Thoracic aorta (tissue), 2 donors: Measurements from ENCODE around the gene SPATA33. TPM values are rescaled to one million over a fixed set of nuclear protein-coding genes. Genes with fewer than 3 reads are reported as not detected.

Experiments used
- ATAC-seq: fragments of 150-250 bp; one replicate; pipeline ENCODE4 v1.8.0; 2017; ENCODE audit warnings: low read depth; ENCODE audit not compliant: insufficient number of reproducible peaks, low FRiP score
- DNase-seq: peaks from one replicate; pipeline ENCODE4 v3.0.0-alpha.2; 2020; ENCODE audit warnings: low spot score
- H3K27ac ChIP-seq, 2 donors: fragments of 200-600 bp; sonication (generic); 1 replicate in 1 of 2; 2 replicates in 1 of 2; pipeline ENCODE4 v1.5.1; 2016; ENCODE audit warnings: mild to moderate bottlenecking in 2 of 2, moderate library complexity in 2 of 2
- H3K27me3 ChIP-seq: fragments of 200-600 bp; sonication (generic); replicated peaks from 2 replicates; pipeline ENCODE4 v1.6.0; 2016; ENCODE audit warnings: mild to moderate bottlenecking; ENCODE audit not compliant: insufficient read depth
- H3K36me3 ChIP-seq: fragments of 200-600 bp; sonication (generic); one replicate; pipeline ENCODE4 v1.5.1; 2016
- H3K4me1 ChIP-seq, 2 donors: fragments of 200-600 bp; sonication (generic); 1 replicate in 1 of 2; 2 replicates in 1 of 2; pipeline versions ENCODE4 v1.5.1 to v1.6.0; 2016; ENCODE audit warnings: low read depth in 2 of 2, mild to moderate bottlenecking in 1 of 2; ENCODE audit not compliant: control insufficient read depth in 1 of 2
- H3K4me3 ChIP-seq: fragments of 200-600 bp; sonication (generic); 2 replicates; pipeline ENCODE4 v1.5.1; 2016; ENCODE audit warnings: mild to moderate bottlenecking
- H3K9me3 ChIP-seq: fragments of 200-600 bp; sonication (generic); 2 replicates; pipeline ENCODE4 v1.5.1; 2016
- CTCF ChIP-seq: fragments of 200-600 bp; sonication (generic); IDR thresholded peaks from one replicate; pipeline ENCODE4 v1.5.1; 2019; ENCODE audit warnings: antibody characterized with exemption
- total RNA-seq, 2 donors: library from RNA; depleted of rRNA; stranded (reverse); fragments of >200 nt; gene quantifications; one replicate each; pipeline versions ENCODE4 v1.1.0 to v1.2.3, GENCODE V29; 2016

Gene SPATA33
- total RNA-seq, 2 donors from 2014 or later, result 3.2 to 3.9 TPM

GRCh38 chr16:89646270-89646669, 11.4 kb upstream of the SPATA33 start:
- H3K4me3 ChIP-seq, result no peak overlapping the region
- no peak for TF ChIP-seq CTCF
- DNase-seq, result no peak
- H3K27ac ChIP-seq, result no peak overlapping the region
- no peaks in the 10 kb centered on the region for H3K27me3 ChIP-seq
- no peaks in the 10 kb centered on the region for H3K9me3 ChIP-seq
- H3K4me1 ChIP-seq, result no peaks in the 10 kb centered on the region
- H3K36me3 ChIP-seq, result peaks cover 42% of the 10 kb centered on the region
- ATAC-seq, result no peak

GRCh38 chr16:89646906-89647305, 10.7 kb upstream of the SPATA33 start:
- Histone ChIP-seq H3K9me3 (no peaks in the 10 kb centered on the region), H3K27me3 (no peaks in the 10 kb centered on the region), H3K36me3 (peaks cover 47% of the 10 kb centered on the region), H3K27ac (no peak overlapping the region), H3K4me3 (no peak overlapping the region), H3K4me1 (no peaks in the 10 kb centered on the region)
- DNase-seq, result no peak
- no peak for TF ChIP-seq CTCF
- no peak for ATAC-seq

GRCh38 chr16:89651584-89651983, 6.1 kb upstream of the SPATA33 start:
- Histone ChIP-seq H3K27ac (no peak overlapping the region), H3K27me3 (no peaks in the 10 kb centered on the region), H3K4me3 (no peak overlapping the region), H3K9me3 (no peaks in the 10 kb centered on the region), H3K36me3 (peaks cover 34% of the 10 kb centered on the region), H3K4me1 (peaks cover 4 to 6% of the 10 kb centered on the region in 2 donors)
- no peak for DNase-seq
- TF ChIP-seq CTCF, result no peak
- ATAC-seq, result no peak

DNA sequence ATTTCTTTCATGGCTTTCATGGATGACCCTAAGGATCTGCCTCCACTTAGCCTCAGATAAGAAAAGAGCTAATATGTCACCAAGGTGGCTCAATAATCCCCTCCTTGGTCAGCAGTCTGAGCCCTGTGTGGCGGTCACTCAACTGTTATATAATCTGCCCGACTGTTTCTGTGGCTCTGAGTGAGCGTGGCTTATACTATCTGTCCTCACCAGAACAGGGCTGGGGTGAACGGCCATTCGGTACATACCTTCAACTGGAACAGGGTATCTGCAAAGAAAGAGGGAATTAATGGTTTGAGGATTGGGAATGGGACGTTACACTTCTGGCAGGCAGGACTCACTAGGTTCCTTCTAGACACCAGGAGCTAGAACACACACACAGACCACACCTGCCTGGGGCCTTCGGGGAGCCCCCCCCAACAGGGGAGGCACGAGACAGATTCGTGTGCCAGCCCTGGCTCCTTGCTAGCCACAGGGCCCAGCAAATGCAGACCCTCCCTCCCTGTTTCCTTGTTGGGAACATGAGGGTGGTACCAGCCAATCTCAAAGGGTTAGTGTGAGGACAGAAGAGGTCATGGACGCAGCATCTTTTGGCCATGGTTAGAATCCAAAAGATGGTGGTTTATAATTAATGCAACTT, 3.9 kb upstream of the SPATA33 start:
- no peak for ATAC-seq
- Histone ChIP-seq H3K27ac (no peak overlapping the region), H3K36me3 (peaks cover 22% of the 10 kb centered on the region), H3K4me1 (peaks cover 12 to 18% of the 10 kb centered on the region in 2 donors), H3K9me3 (no peaks in the 10 kb centered on the region), H3K4me3 (no peak overlapping the region), H3K27me3 (no peaks in the 10 kb centered on the region)
- TF ChIP-seq CTCF, result no peak
- DNase-seq, result no peak

GRCh38 chr16:89655062-89655643, 2.5 kb upstream of the SPATA33 start:
- Histone ChIP-seq H3K27me3 (no peaks in the 10 kb centered on the region), H3K27ac (no peak overlapping the region), H3K4me1 (peaks cover 15 to 24% of the 10 kb centered on the region in 2 donors), H3K9me3 (no peaks in the 10 kb centered on the region), H3K36me3 (peaks cover 18% of the 10 kb centered on the region), H3K4me3 (no peak overlapping the region)
- ATAC-seq (no peak), DNase-seq (no peak)
- no peak for TF ChIP-seq CTCF
